HG03575 (cell line): ENCODE results near the gene IGF1R.

Source experiments
- ATAC-seq: cut with Tn5 transposase; IDR thresholded peaks from one replicate; pipeline ENCODE4 v1.9.1; 2021; ENCODE audit not compliant: unreplicated experiment, insufficient number of reproducible peaks, low FRiP score; ENCODE audit errors: extremely low read depth

The IGF1R gene

GRCh38 chr15:98860281-98861041 lies 212.1 kb downstream of the IGF1R start:
- no peak for ATAC-seq

- no peak for ATAC-seq
Observed at GRCh38 chr15:98861188-98861587, 212.8 kb downstream of the IGF1R start.

GRCh38 chr15:98863983-98864382 lies 215.6 kb downstream of the IGF1R start:
- ATAC-seq = no peak

- peak; percentile 63 for ATAC-seq
Observed at GRCh38 chr15:98865397-98866339, 217.3 kb downstream of the IGF1R start.

- ATAC-seq = no peak
Observed at GRCh38 chr15:98866511-98866910, 218.2 kb downstream of the IGF1R start.

- no peak for ATAC-seq
Observed at GRCh38 chr15:98868564-98868963, 220.2 kb downstream of the IGF1R start.

- ATAC-seq = no peak
Observed at GRCh38 chr15:98870788-98871187, 222.4 kb downstream of the IGF1R start.

- no peak for ATAC-seq
Observed at GRCh38 chr15:98872774-98873173, 224.4 kb downstream of the IGF1R start.

GRCh38 chr15:98873441-98874218 lies 225.3 kb downstream of the IGF1R start:
- no peak for ATAC-seq

GRCh38 chr15:98874370-98874769 lies 226.0 kb downstream of the IGF1R start:
- ATAC-seq = no peak

- ATAC-seq = no peak
Observed at GRCh38 chr15:98874773-98875172, 226.4 kb downstream of the IGF1R start.

- ATAC-seq = no peak
Observed at GRCh38 chr15:98875309-98875708, 227.0 kb downstream of the IGF1R start.

- no peak for ATAC-seq
Observed at GRCh38 chr15:98876451-98877369, 228.4 kb downstream of the IGF1R start.

GRCh38 chr15:98878172-98878571 lies 229.8 kb downstream of the IGF1R start:
- ATAC-seq = no peak

- ATAC-seq = no peak
Observed at GRCh38 chr15:98878862-98879261, 230.5 kb downstream of the IGF1R start.

- no peak for ATAC-seq
Observed at GRCh38 chr15:98881526-98882520, 233.5 kb downstream of the IGF1R start.

GRCh38 chr15:98883478-98883877 lies 235.1 kb downstream of the IGF1R start:
- ATAC-seq = no peak
